NCI-H2196 treated with DMSO at 0.1 percent for 48 hours (cell line): ENCODE data around the gene CENPX.
A peak's percentile ranks its signal among the peaks of the same experiment; 100 is the strongest.

Experiments
- DNase-seq: peaks from one replicate; lab custom pipeline; 2025; ENCODE audit not compliant: unreplicated experiment; lab: John Stamatoyannopoulos, UW

CENPX gene

GRCh38 chr17:82055023-82055964, 32.6 kb upstream of the CENPX start:
- DNase-seq = no peak

- DNase-seq = no peak
Measured at GRCh38 chr17:82054351-82055022, 31.8 kb upstream of the CENPX start.

DNA sequence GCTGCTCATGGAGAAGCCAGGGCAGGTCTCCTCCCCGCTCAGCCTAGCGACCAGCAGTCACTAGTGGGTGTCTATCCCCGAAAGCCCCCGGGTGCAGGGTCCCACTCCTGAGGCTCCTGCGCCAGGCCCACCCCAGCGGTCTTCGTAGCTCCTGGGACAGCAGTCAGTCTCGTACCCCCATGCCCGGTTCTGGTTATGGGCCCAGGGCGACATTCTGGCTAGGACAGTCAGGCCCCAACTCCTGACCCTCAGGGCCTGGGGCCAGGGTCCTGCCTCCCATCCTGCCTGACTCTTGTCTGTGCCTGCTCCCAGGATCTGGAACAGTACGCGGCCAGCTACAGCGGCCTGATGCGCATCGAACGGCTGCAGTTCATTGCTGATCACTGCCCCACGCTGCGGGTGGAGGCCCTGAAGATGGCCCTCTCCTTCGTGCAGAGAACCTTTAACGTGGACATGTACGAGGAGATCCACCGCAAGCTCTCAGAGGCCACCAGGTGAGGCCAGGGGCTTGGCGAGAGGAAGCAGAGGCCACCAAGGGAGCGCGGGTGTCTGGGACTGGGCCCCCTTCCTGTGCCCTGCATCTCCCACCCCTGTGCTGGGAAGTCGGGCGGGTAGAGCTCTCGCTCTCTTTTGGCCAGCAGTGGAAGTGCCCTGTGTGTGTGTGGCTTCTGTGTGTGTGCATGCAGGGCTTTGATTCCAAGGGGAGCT, 31.0 kb upstream of the CENPX start:
- DNase-seq = no peak

DNA sequence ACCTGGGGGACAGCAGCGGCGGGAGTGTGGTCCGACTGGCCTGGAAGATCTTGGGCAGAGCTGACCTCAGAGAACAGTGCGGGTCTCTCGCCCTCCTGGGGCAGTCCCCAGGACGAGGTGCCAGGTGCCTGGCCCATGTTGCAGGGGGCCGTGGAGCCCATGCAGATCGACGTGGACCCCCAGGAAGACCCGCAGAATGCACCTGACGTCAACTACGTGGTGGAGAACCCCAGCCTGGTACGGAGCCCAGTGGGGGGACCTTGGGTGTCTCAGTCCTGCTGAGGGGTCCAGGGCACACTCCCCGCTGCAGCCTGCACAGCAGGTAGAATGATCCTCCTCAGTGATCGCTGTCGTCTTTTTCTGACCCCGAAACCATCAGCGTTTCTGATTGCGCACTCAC, 30.5 kb upstream of the CENPX start:
- DNase-seq = no peak

DNA sequence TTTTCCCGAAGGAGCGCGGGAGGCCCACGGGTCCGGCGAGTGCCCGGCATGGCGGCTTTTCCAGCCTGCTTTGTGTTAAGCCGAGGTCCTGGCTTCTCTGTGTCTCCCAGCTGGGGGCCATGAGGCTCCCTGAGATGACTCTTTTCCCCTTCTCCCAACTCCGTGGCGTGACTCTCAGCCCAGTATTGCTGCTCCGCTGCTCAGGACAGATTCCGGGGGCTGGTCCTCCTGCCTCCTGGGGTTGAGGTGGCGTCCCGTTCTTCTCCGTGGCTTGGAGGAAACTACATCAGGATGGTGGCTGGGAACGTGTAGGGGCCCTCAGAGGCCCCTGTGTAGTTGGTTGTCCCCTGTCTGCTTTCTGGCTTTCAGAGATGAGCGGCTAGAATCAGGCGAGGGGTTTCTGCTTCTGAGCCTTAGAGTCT, 30.0 kb upstream of the CENPX start:
- no peak for DNase-seq

- peak; percentile 75 for DNase-seq
Measured at GRCh38 chr17:82051776-82052637, 29.3 kb upstream of the CENPX start, which contains the start of the genes GPS1 and RFNG. Gene GPS1, plus strand, starts transcription at chr17:82051898. Its CDS starts 34 bp downstream, at chr17:82051932. Gene RFNG, minus strand, starts transcription at chr17:82051811. Its CDS starts 45 bp downstream, at chr17:82051766.

DNA sequence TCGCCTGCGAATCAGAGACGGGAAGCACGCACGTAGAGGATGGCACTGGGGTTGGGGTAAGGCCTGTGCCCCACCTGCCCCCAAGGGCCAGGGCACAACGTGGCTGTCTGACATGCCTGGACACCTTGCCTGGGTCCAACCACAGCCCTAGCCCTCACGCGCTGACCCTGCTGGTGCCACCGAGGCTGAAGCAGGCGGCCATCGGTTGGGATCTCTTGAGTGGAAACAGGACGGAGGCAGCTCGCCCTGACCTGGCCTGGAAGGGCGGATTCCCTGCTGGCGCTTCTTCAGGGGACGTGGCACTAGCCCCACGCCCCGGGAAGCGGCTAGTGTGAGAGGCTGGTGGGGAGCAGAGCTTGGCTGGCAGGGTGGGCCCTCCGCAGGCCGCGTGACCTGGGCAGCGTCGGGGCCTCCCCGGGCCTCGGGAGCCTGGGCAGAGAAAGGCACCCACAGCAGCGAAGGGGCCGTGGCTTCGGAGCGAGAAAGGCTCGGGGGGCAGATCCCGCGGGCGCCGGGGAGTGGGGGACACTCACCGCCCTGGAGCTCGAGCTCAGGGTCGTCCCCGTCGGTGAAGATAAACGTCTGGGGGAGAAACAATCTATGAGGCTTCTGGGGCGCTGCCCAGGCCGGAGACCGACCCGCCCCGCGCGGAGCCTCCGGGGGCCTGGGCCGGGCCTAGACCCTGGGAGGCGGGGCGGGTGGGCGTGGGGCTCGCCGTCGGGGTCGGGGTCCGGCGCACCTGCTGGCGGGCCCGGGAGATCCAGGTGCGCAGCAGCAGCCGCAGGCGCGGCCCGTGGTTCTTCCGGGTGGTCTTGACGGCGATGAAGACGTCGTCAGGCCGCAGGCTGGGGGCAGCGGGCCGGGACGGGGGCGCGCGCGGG, 28.3 kb upstream of the CENPX start:
- DNase-seq = no peak

DNA sequence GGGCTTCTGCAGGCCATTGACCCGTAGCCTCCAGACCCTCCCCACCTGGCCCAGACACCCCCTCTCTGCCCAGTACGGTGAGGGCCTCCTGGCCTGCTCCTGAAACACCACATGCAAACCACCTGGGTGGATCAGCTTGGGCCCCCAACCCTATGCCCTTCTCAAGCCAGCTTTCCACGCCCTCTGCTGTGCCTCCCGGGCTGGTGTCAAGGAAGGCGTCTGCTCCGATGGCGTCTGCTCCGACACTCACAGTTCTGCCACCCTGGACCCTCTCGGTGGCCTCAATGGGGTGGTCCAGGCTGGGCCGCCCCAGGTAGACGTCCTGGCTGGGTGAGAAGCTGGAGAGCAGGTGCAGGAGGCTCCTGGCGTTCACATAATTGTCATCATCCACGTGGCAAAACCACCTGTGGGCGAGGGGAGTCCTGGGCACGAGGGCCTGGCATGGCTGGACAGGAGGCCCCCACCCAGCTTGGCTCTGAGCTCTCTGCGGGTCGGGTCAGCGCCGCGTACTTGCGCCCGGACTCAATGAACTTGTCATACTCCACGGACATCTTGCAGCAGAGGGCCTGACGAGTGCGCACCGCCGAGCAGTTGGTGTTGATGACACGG, 27.6 kb upstream of the CENPX start:
- DNase-seq = no peak

DNA sequence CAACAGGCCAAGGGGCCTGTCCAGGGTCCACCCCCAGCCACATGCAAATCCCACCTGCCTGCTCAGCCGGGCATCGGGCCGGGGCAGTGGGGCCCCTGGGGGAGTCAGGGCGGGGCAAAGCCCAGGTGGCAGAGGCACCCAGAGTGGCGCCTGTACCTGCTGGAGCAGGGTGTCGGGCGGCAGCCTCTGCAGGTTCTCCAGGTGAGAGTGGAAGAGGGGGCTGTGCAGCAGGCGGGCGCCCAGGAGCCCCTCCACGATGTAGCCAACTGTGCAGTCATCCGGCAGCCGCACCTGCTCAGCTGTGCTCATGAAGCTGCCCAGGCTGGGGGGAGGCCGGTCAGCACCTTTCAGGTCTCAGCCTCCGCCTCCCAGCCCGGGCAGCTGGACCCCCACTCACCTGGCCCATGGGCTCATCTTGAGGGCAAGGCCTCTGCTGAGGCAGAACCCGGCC, 26.9 kb upstream of the CENPX start:
- DNase-seq = no peak

DNA sequence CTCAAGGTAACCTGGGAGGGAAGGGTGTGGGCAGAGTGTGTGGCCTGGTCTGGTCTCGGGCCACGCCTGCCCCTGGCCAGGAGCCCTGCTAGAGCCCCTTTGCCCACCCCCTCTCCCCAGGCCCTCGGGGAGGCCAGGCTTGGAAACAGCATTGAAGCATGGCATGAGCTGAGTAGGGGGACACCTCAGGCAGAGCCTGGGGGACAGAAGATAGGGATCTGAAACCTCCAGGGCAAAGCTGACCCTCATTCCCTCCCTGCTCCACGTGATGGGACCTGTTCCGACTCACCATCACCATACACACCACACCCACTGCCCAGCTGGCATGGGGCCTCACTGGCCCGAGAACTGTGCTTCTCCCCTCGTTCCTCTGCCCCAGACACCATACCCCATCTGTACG, 26.4 kb upstream of the CENPX start:
- DNase-seq = no peak

GRCh38 chr17:82048571-82048971, 25.9 kb upstream of the CENPX start:
- no peak for DNase-seq

DNA sequence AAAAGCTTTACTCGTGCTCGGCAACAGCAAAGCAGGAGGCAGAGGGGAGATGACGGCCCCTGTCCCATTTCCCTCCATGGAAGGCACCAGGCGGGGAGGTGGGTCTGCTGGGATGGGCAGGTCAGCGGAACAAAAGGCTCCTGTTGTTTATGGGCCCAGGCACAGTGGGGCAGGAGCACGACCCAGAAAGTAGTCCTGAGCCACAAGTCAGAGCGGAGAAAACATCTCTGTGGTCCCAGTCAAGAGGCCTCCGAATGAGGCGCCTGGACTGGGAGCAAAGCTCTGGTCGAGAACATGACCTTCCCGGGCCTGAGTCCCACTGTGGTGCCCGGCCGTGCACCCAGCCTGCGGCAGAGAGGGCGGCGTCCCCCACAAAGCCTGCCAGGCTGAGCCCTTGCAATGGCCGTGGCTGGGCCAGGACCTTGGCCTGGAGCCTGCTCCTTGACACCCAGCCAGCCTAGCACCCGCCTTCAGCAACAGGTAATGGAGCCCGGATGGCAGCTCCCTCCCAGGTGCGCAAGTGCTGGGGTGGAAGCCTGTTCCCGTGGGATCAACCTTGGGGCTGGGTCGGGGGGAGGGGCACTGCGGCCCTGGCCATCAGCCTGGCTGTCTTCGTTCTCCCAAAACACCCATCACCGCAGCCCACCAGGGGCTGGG, 25.4 kb upstream of the CENPX start:
- no peak for DNase-seq

DNA sequence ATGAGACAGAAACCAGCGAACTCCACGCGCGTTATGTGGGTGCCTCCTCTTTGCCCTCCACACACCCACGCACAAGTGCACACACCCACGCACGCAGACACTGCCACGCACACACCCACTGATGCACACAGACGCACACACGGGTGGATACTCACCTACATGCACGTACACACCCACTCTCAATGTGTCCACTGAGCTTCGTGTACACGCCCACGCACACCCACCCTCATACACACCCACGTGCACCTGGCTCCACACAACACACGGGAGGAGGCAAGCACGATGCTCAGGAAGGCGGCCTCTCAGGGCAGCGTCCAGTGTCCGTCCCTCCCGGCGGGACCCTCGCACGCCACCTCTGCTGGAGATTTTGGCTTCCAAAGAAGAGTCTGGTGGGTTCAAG, 24.7 kb upstream of the CENPX start:
- DNase-seq = no peak

DNA sequence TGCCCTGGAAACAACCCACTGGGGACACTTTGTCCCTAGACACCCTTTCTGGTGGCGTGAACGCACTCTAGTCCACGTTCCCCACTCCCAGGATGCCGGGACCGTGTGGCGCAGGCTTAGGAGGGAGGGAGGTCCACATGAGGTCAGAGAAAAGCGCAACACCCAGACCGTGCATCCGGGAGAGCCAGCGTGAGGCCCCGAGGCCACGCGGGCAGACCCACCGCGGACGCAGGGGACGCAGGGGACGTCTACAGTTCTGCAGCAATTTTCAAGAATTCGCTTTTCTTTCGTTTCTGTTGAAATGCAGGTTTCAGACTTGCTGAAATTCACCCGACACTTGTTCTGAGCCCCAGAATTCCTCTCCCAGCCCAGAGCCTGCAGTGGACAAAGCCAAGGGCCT, 24.2 kb upstream of the CENPX start:
- DNase-seq = no peak

DNA sequence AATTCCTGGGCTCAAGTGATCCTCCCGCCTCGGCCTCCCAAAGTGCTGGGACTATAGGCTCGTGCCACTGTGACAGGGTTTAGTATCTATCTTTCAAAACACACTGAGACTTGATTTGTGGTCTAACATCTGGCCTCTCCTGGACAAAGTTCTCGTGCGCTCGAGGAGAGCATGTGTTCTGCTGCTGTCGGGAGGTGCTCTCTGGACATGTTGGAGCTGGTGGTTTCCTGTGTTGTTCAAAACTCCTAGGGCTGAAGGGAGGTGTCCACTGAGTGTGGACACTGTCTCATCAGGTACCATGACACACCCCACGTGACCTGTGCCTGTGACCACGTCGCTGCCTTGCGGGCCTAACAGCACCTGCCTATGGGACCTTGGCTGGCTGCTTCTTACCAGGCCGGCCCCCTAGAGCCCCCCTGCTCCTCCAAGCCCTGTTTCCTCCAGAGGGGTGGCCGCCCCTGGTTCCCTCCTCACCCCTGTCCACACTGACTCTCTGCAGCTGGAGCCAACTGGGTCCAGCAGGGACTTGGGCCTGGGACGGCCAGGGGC, 23.3 kb upstream of the CENPX start:
- no peak for DNase-seq

- DNase-seq = no peak
Measured at GRCh38 chr17:82043507-82043906, 20.8 kb upstream of the CENPX start.

DNA sequence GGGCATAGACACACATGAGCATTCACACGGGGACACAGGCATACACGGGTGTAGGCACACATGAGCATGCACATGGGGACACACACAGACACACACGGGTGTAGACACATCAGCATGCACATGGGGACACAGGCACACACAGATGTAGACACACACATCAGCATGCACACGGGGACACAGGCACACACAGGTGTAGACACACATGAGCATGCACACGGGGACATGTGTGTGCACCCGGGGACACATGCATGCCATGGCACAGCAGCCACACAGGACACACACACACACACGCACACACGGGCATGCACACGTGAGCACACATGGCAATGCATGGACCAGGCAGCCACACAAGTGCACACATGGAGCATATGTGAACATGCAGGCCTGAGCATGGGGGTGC, 20.0 kb upstream of the CENPX start:
- no peak for DNase-seq

GRCh38 chr17:82041144-82041814, 18.6 kb upstream of the CENPX start:
- no peak for DNase-seq
